Left ventricle myocardium inferior (tissue), 1 donor: Measurements from ENCODE around the gene NRP1. TPM values are rescaled to one million over a fixed set of nuclear protein-coding genes. Genes with fewer than 3 reads are reported as not detected.

Source experiments
- DNase-seq: peaks from one replicate; pipeline ENCODE4 v3.0.0-alpha.2; 2020
- H3K27ac ChIP-seq: fragments of 200-600 bp; replicated peaks from 2 replicates; pipeline ENCODE4 v1.8.0; 2021
- H3K27me3 ChIP-seq: fragments of 200-600 bp; 2 replicates; pipeline ENCODE4 v1.8.0; 2021; ENCODE audit warnings: low read depth
- H3K36me3 ChIP-seq: fragments of 200-600 bp; 2 replicates; pipeline ENCODE4 v1.8.0; 2021
- H3K4me1 ChIP-seq: fragments of 200-600 bp; 2 replicates; pipeline ENCODE4 v1.8.0; 2021
- H3K4me3 ChIP-seq: fragments of 200-600 bp; 2 replicates; pipeline ENCODE4 v1.8.0; 2021; ENCODE audit warnings: mild to moderate bottlenecking, moderate library complexity
- H3K9me3 ChIP-seq: fragments of 200-600 bp; replicated peaks from 2 replicates; pipeline ENCODE4 v1.8.0; 2021
- intact Hi-C: fragments of 100-400 bp; cut with micrococcal nuclease; formaldehyde crosslinking; loops from one replicate; pipeline ENCODE4 v1.11.0; 2022
- total RNA-seq: library from RNA; stranded (reverse); fragmentation: NEBNext Ultra II Directional; extraction: Animal tissue kit (Norgen Biotek cat#: 25700); gene quantifications from one replicate; pipeline ENCODE4 v1.2.1, GENCODE V29; 2021
- TF ChIP-seq, protein P1 (sequence below): fragments of 200-600 bp; IDR thresholded peaks from 2 replicates; pipeline ENCODE4 v1.8.0; 2021; ENCODE audit warnings: antibody characterized with exemption, mild to moderate bottlenecking, borderline replicate concordance
- donor health status: DM: no; HTN: yes; CAD: no; lungs with severe emphysema.

The NRP1 gene
- total RNA-seq, 1 donor from 2014 or later = 168 TPM

DNA sequence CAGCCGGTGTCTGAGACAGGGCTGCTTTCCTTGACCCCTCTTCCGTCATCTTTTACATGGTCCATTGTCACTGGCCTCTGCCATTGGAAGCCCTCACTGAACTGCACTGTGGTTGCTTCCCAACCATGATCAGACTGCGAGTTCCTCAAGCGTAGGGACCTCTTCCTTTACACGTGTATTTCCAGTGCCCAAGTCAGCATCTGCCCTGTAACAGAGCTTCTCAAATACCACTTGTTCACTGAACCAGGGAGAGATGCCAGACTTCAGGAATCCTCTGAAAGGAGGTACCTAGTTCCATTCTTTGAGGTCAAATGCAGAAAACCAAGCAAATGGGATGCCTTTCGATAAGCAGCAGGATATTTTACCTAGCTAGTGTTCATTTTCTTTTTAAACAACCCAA, 145.1 kb downstream of the NRP1 start:
- H3K36me3 ChIP-seq = peaks cover 80% of the 10 kb centered on the region
- H3K4me1 ChIP-seq = peaks cover 26% of the 10 kb centered on the region
- H3K27me3 ChIP-seq = no peaks in the 10 kb centered on the region
- intact Hi-C loops = no loop called here
- no peak overlapping the region for H3K4me3 ChIP-seq
- TF ChIP-seq, protein P1, sequence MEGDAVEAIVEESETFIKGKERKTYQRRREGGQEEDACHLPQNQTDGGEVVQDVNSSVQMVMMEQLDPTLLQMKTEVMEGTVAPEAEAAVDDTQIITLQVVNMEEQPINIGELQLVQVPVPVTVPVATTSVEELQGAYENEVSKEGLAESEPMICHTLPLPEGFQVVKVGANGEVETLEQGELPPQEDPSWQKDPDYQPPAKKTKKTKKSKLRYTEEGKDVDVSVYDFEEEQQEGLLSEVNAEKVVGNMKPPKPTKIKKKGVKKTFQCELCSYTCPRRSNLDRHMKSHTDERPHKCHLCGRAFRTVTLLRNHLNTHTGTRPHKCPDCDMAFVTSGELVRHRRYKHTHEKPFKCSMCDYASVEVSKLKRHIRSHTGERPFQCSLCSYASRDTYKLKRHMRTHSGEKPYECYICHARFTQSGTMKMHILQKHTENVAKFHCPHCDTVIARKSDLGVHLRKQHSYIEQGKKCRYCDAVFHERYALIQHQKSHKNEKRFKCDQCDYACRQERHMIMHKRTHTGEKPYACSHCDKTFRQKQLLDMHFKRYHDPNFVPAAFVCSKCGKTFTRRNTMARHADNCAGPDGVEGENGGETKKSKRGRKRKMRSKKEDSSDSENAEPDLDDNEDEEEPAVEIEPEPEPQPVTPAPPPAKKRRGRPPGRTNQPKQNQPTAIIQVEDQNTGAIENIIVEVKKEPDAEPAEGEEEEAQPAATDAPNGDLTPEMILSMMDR = no peak
- H3K9me3 ChIP-seq = no peaks in the 10 kb centered on the region
- H3K27ac ChIP-seq = peak overlapping the region; percentile 2
- no peak for DNase-seq

DNA sequence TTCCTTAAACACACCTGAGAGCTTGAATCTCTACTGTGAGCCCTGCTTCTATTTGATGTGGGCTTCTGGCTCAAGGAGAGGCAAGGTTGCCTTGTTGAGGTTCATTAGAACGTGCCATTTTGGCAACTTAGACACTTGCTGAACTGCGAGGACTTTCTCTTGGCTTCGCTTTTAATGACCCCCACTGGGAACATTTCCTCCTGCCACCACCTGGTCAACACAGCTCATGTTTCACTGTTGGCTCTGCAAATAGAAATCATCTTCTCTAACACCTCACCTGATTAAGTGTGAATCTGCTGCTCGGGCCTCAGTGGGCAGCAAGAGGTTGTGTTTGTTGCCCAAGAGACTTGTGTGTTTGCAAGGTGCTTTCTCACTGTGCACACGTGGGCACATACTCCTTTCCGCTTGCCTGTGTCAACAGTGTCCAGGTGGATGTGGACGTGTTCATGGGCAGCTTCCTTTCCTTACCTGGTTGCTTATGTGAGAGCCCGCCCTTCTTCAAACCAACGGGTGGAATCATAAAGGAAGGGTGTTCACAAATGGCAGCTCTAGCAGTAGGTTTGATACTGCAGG, 147.0 kb downstream of the NRP1 start:
- intact Hi-C loops = no loop called here
- TF ChIP-seq, protein P1 = no peak
- H3K27ac ChIP-seq = peak overlapping the region; percentile 11
- DNase-seq = no peak
- H3K9me3 ChIP-seq = no peaks in the 10 kb centered on the region
- peaks cover 95% of the 10 kb centered on the region for H3K36me3 ChIP-seq
- H3K4me3 ChIP-seq = no peak overlapping the region
- H3K27me3 ChIP-seq = no peaks in the 10 kb centered on the region
- H3K4me1 ChIP-seq = peaks cover 7% of the 10 kb centered on the region

DNA sequence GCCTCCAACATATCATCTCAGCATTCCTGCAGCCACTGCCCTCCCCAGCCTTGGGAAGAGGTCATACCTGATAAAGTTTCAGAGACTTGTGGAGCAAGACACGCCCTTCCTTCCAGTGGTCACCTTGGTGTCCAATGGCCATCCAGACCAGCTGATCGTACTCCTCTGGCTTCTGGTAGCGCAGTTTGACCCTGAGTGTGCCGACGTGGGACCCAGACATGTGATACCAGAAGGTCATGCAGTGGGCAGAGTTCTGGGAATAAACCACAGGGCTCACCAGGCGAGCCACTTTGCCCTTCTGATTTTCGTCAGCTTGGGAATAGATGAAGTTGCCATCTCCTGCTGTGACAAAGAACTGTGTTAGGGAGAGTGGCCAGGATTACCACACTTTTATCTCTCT, 148.3 kb downstream of the NRP1 start:
- no peak overlapping the region for H3K27ac ChIP-seq
- no peaks in the 10 kb centered on the region for H3K27me3 ChIP-seq
- no peak overlapping the region for H3K4me3 ChIP-seq
- DNase-seq = no peak
- TF ChIP-seq, protein P1 = no peak
- peaks cover 98% of the 10 kb centered on the region for H3K36me3 ChIP-seq
- H3K9me3 ChIP-seq = no peaks in the 10 kb centered on the region
- H3K4me1 ChIP-seq = no peaks in the 10 kb centered on the region
- intact Hi-C loops = no loop called here

DNA sequence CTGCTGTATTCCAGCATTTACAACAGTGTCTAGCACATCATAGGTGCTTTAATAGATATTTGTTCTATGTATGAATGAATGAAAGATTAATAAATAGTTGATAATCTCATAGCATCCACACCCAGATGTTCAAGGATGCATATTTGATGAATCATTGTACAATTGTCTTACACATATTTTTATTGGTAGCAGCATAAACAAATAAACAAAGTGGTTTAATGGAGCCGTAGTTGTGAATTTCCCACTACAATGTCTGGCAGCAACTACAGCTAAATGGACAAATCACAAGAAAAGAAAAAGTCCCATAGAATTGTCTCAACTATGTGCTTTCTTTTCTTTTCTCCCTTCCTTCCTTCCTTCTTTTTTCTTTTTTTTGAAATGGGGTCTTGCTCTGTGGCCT, 150.8 kb downstream of the NRP1 start:
- TF ChIP-seq, protein P1 = no peak
- H3K9me3 ChIP-seq = no peaks in the 10 kb centered on the region
- H3K36me3 ChIP-seq = peaks cover 100% of the 10 kb centered on the region
- no peak overlapping the region for H3K4me3 ChIP-seq
- no peaks in the 10 kb centered on the region for H3K27me3 ChIP-seq
- no peak overlapping the region for H3K27ac ChIP-seq
- intact Hi-C loops = no loop called here
- peaks cover 10% of the 10 kb centered on the region for H3K4me1 ChIP-seq
- DNase-seq = no peak

DNA sequence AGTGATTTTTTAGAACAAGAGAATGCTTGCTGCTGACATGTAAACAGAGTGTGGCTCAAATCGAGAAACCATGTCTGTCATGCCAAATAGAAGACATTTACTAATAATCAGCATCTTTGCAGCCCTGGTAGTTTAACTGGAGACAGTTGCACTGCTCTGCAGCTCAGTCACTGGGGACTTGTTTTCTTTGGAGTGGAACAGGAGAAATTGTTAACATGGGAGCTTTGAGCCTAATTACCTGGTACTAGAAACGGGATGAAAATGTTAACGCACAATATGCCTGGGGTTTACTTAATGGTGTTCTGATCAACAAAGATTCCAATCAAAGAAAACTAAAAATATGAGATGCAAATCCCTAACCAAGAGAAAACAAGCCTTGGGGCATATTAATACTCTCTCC, 153.5 kb downstream of the NRP1 start:
- peak overlapping the region; percentile 69 for H3K27ac ChIP-seq
- no peak for DNase-seq
- H3K27me3 ChIP-seq = no peaks in the 10 kb centered on the region
- H3K9me3 ChIP-seq = no peaks in the 10 kb centered on the region
- H3K4me3 ChIP-seq = no peak overlapping the region
- TF ChIP-seq, protein P1 = no peak
- peaks cover 85% of the 10 kb centered on the region for H3K36me3 ChIP-seq
- peaks cover 22% of the 10 kb centered on the region for H3K4me1 ChIP-seq
- intact Hi-C loops = no loop called here

DNA sequence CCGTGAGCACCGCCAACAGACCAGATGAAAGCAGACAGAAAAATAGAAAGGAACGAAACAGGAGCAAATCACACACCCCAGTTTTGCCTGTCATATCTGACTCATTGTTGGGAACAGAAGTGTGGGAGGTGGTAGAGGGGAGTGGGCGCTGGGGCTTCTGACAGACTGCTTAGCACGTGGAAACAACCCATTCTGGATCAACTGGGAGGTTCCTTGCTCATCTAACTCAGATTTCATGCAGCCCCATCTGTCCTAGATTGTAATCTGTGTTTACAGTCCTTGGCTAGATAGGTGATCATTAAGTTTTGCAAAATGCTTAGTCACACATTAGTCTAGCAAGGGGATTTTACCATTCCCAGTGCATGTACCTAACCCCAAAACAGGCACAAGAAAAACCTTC, 154.1 kb downstream of the NRP1 start:
- H3K27ac ChIP-seq = peak overlapping the region; percentile 69
- no peak for DNase-seq
- H3K4me1 ChIP-seq = peaks cover 24% of the 10 kb centered on the region
- H3K36me3 ChIP-seq = peaks cover 80% of the 10 kb centered on the region
- TF ChIP-seq, protein P1 = no peak
- no peaks in the 10 kb centered on the region for H3K9me3 ChIP-seq
- intact Hi-C loops = no loop called here
- no peak overlapping the region for H3K4me3 ChIP-seq
- H3K27me3 ChIP-seq = no peaks in the 10 kb centered on the region
